Pancreas (tissue), 10 donors: ENCODE data around the gene ZNF491. TPM values are rescaled to one million over a fixed set of nuclear protein-coding genes. Genes with fewer than 3 reads are reported as not detected.

Source experiments
- ATAC-seq, 4 donors: fragments of 200-7000 bp; cut with Tn5 transposase; one replicate each; pipeline versions ENCODE4 v1.8.0 to v1.9.1; 2020; ENCODE audit warnings: mild to moderate bottlenecking in 4 of 4, moderate library complexity in 4 of 4
- DNase-seq, 6 donors: peaks; one replicate each; pipeline ENCODE4 v3.0.0-alpha.2; 2020
- FAIRE-seq: peaks from 2 replicates; lab custom pipeline; 2012; peaks lifted over from hg19 to GRCh38; lab: Jason Lieb, UNC
- H3K27ac ChIP-seq, 4 donors: fragments of 200-600 bp; sonication (generic); 1 replicate in 3 of 4; 2 replicates in 1 of 4; pipeline versions ENCODE4 v1.5.0 to v1.8.0; 2020
- H3K27me3 ChIP-seq, 4 donors: fragments of 200-600 bp; one replicate each; pipeline ENCODE4 v1.8.0; 2021
- H3K36me3 ChIP-seq, 3 donors: fragments of 200-600 bp; sonication (generic) in 1 of 3; one replicate each; pipeline versions ENCODE4 v1.5.0 to v1.8.0; 2020 to 2021
- H3K4me1 ChIP-seq, 3 donors: fragments of 200-600 bp; one replicate each; pipeline ENCODE4 v1.8.0; 2021
- H3K4me3 ChIP-seq, 4 donors: fragments of 200-600 bp; sonication (generic) in 2 of 4; one replicate each; pipeline versions ENCODE4 v1.5.0 to v1.8.0; 2020 to 2021
- H3K9me3 ChIP-seq, 4 donors: fragments of 200-600 bp; one replicate each; pipeline ENCODE4 v1.8.0; 2021
- WGBS, 2 donors: extraction: QIAGEN DNeasy Blood & Tissue Kit; methylation state at CpG; one replicate each; pipeline ENCODE4 v1.1.7; 2013; 5-methylcytosine and 5-hydroxymethylcytosine counted together
- intact Hi-C, 3 donors: fragments of 100-400 bp; cut with DNase I; formaldehyde crosslinking; loops; one replicate each; pipeline versions ENCODE4 v1.11.1 to v1.14.2; 2022
- polyA plus RNA-seq, 2 donors: library from polyadenylated mRNA; stranded (reverse); fragments of 200-250 nt; gene quantifications; one replicate each; pipeline ENCODE4 v1.2.3, GENCODE V29; 2013
- total RNA-seq, 6 donors: library from RNA; stranded (reverse); fragmentation: NEBNext Ultra II Directional in 4 of 6; extraction: Animal tissue kit (Norgen Biotek cat#: 25700) in 4 of 6; gene quantifications; one replicate each; pipeline versions ENCODE4 v1.2.1 to v1.2.4, GENCODE V29; 2021 to 2023
- TF ChIP-seq, protein P1 (sequence below), 4 donors: fragments of 200-600 bp; sonication (generic) in 3 of 4; IDR thresholded peaks; one replicate each; pipeline versions ENCODE4 v1.5.0 to v1.8.0; 2021; ENCODE audit warnings: antibody characterized with exemption in 4 of 4
- donor health status: healthy with polysubstance abuse.
- donor health status: DM: no; HTN: no; CAD: no; lungs with moderate emphysema.
- donor health status: DM: no; HTN: no; CAD: no.
- donor health status: control.
- donor health status: control.
- donor health status: Bipolar disorder and iron deficiency.
- donor health status: DM: yes; HTN: yes; CAD: no.
- donor health status: DM: no; HTN: no; CAD: no.
- donor health status: DM: no; HTN: no; CAD: no.
- donor health status: DM: yes; HTN: yes; CAD: no.

ZNF491 gene
- total and polyA plus RNA-seq, 8 donors: 0.95 to 3.3 (median 1.2) TPM

DNA sequence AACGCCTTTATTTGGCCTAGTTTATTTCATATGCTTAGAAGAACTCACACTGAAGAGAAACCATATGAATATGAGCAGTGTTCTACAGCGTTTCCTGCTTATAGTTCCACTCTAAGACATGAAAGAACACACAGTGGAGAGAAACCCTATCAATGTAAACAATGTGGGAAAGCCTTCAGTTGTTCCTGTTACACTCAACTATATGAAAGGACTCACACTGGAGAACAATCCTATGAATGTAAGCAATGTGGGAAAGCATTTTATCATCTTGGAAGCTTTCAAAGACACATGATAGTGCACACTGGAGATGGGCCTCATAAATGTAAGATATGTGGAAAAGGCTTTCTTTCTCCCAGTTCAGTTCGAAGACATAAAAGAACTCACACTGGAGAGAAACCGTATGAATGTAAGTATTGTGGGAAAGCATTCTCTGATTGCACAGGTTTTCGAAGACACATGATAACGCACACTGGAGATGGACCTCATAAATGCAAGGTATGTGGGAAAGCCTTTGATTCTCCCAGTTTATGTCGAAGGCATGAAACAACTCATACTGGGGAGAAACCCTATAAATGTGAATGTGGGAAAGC, 17.8 kb upstream of the ZNF491 start:
- intact Hi-C loops: no loop called here
- WGBS, 2 donors: 96 to 98% methylated on average over 7 of the region's 7 CpGs
- Histone ChIP-seq H3K27me3 (no peaks in the 10 kb centered on the region), H3K27ac (no peak overlapping the region), H3K36me3 (peaks cover 13 to 50% (median 42%) of the 10 kb centered on the region in 3 donors), H3K4me1 (no peaks in the 10 kb centered on the region), H3K9me3 (peaks cover 3 to 27% (median 10%) of the 10 kb centered on the region in 4 donors), H3K4me3 (no peak overlapping the region)
- FAIRE-seq (no peak), DNase-seq (no peak), ATAC-seq (no peak)
- TF ChIP-seq, protein P1, sequence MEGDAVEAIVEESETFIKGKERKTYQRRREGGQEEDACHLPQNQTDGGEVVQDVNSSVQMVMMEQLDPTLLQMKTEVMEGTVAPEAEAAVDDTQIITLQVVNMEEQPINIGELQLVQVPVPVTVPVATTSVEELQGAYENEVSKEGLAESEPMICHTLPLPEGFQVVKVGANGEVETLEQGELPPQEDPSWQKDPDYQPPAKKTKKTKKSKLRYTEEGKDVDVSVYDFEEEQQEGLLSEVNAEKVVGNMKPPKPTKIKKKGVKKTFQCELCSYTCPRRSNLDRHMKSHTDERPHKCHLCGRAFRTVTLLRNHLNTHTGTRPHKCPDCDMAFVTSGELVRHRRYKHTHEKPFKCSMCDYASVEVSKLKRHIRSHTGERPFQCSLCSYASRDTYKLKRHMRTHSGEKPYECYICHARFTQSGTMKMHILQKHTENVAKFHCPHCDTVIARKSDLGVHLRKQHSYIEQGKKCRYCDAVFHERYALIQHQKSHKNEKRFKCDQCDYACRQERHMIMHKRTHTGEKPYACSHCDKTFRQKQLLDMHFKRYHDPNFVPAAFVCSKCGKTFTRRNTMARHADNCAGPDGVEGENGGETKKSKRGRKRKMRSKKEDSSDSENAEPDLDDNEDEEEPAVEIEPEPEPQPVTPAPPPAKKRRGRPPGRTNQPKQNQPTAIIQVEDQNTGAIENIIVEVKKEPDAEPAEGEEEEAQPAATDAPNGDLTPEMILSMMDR (IDR thresholded peaks at IDR 0.05): no peak

GRCh38 chr19:11781295-11782057, 16.8 kb upstream of the ZNF491 start:
- peaks cover 13 to 50% (median 42%) of the 10 kb centered on the region in 3 donors for H3K36me3 ChIP-seq
- no peaks in the 10 kb centered on the region for H3K4me1 ChIP-seq
- DNase-seq (no peak), FAIRE-seq (no peak), ATAC-seq (no peak)
- H3K4me3 ChIP-seq: no peak overlapping the region
- no peak overlapping the region for H3K27ac ChIP-seq
- intact Hi-C loops: no loop called here
- no peaks in the 10 kb centered on the region for H3K27me3 ChIP-seq
- TF ChIP-seq, protein P1 (IDR thresholded peaks at IDR 0.05): no peak
- peaks cover 3 to 27% (median 8%) of the 10 kb centered on the region in 4 donors for H3K9me3 ChIP-seq
- WGBS, 2 donors: 96 to 97% methylated on average over 5 of the region's 5 CpGs

DNA sequence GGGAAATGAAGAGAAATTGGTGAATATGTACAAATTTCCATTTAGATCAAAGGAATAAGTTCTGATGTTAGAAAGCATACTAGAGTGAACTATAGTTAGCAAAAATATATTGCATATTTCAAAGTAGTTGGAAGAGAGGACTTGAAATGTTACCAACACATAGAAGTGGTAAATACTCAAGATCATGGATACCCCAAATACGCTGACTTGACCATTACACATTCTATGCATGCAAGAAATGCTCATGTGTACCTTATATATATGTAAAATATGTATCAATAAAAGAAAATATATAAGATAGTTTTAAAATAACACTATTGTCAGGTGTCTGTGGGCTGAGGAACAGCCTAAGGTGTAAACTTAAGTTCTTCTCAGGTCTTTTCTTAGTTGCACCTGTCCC, 14.6 kb upstream of the ZNF491 start:
- WGBS, 2 donors: 97 to 100% methylated on average over 1 of the region's 1 CpG
- H3K9me3 ChIP-seq: peaks cover 2 to 27% (median 8%) of the 10 kb centered on the region in 4 donors

GRCh38 chr19:11784356-11784755, 14.0 kb upstream of the ZNF491 start:
- Histone ChIP-seq H3K4me1 (no peaks in the 10 kb centered on the region), H3K27me3 (no peaks in the 10 kb centered on the region), H3K9me3 (peaks cover 0 to 27% (median 8%) of the 10 kb centered on the region in 4 donors), H3K27ac (no peak overlapping the region), H3K4me3 (no peak overlapping the region), H3K36me3 (peaks cover 13 to 35% (median 25%) of the 10 kb centered on the region in 3 donors)
- no peak for FAIRE-seq
- WGBS, 2 donors: 92 to 99% methylated on average over 3 of the region's 3 CpGs
- no peak for DNase-seq
- TF ChIP-seq, protein P1 (IDR thresholded peaks at IDR 0.05): no peak
- no peak for ATAC-seq
- intact Hi-C loops: no loop called here

More for the DNA sequence above, 14.6 kb upstream of the ZNF491 start:
- H3K36me3 ChIP-seq: peaks cover 13 to 41% (median 29%) of the 10 kb centered on the region in 3 donors
- no peaks in the 10 kb centered on the region for H3K27me3 ChIP-seq
- intact Hi-C loops: no loop called here
- no peak for DNase-seq
- H3K27ac ChIP-seq: no peak overlapping the region
- TF ChIP-seq, protein P1 (IDR thresholded peaks at IDR 0.05): no peak
- no peak overlapping the region for H3K4me3 ChIP-seq
- FAIRE-seq: no peak
- no peaks in the 10 kb centered on the region for H3K4me1 ChIP-seq
- ATAC-seq: no peak
